ENCODE results near the gene KLF7. TPM values are rescaled to one million over a fixed set of nuclear protein-coding genes. Genes with fewer than 3 reads are reported as not detected.

Gene KLF7
- 24.2 and 30.6 TPM in 2 replicates for total RNA-seq

DNA sequence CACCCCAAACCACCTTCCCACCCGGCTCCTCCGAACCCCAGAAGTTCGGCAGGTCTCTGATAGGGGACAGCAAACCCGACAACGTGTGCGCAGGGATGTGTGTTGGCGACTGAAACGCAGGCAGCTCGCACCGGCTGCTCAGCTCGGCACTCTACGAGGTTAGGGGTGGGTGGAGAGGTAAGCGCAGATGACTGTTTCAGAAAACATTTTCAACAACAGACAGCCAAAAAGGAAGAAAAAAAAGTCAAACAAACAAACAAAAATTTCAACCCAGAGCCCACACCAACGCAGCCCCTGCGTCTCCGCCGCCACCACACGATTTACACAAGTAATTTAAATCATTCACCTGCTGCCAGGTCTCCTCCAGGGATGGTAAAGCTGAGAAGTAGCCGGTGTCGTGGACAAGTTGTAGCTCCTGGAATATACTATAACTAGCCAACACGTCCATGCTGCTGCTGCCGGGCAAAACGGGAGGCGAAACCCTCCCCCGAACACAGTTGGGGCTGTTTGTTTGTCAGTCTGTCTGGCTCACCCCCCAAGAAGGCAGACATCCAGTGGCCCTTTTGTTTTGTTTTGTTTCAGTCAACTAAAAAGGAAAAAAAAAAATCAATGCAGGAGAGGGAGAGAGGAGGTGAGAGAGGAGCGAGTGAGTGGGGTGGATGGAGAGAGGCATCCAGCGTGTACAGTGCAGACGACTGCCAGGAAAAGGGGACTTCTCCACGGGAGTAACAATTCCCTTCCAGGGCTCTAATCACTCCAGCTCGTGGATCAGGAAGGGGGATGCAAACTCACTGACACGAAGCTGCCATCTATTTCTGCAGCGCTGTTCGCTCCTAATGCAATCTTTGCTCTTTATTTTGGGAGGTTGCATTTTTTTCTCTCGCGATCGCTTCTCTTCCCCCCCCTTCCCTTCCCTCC is at the start of gene KLF7:
Gene KLF7, minus strand, starts transcription at position 828 of the 918 bp plus-strand sequence. Its CDS starts 380 bp downstream, at position 448.
- DNase-seq (ENCODE audit: extremely low read depth, low read depth, low spot score): no peak

DNA sequence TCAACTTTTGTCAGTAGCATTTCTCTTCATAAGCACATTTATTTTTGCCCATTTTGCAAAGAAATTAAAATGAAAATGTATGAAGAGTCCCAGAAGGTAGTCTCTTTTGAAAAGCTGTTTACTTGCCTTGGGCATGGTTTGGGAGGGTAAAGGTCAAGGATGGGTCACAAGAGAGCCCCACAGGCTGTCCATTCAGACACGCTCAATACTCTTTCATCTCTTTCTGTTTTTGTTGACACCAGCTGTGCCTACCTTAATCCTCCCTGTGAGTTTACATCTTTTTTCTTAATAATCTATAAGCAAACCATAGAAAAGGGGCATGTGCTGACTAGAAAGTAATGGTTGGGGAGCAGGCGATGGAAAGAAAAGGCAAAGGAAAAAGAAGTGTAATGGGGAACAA is 49.6 kb upstream of the KLF7 start:
- no peak for DNase-seq (ENCODE audit: extremely low read depth, low read depth, low spot score)

DNA sequence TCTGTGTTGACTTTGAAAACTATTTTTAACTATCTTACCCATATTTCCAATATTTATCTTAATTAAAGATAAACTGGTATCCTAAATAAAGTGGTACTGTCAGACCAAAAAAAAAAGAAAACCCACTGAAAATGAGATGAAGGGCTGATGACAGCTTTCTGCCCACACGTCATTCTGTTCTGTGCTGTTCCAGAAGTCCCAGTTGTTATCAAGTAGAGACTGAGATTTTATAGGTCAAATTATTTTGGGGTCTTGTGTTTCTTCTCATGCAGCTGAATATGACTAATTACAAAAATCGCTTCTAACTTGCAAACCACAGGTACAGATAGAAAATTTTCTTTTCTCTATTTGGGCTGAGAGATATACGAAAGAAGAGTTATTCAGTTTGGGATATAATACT is 48.7 kb upstream of the KLF7 start:
- no peak for DNase-seq (ENCODE audit: extremely low read depth, low read depth, low spot score)

DNA sequence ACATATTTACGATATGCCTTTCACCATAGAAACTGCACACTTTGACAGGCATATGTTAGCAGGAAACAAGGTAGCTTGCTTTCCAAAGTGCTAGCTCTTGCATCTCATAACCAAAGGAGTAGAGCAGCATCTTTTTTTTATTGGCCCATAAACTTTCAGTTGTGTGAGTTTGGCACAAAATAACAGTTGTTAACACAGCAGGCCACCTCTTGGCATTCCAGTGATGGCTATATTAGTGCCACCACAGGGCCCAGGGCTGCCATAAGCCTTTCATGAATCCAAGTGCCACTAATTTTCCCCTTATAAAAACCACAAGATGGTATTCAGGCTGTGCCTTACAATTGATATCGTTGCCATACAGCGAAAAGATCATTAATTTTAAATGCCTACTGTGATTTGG is 40.3 kb upstream of the KLF7 start:
- DNase-seq (ENCODE audit: extremely low read depth, low read depth, low spot score): no peak

DNA sequence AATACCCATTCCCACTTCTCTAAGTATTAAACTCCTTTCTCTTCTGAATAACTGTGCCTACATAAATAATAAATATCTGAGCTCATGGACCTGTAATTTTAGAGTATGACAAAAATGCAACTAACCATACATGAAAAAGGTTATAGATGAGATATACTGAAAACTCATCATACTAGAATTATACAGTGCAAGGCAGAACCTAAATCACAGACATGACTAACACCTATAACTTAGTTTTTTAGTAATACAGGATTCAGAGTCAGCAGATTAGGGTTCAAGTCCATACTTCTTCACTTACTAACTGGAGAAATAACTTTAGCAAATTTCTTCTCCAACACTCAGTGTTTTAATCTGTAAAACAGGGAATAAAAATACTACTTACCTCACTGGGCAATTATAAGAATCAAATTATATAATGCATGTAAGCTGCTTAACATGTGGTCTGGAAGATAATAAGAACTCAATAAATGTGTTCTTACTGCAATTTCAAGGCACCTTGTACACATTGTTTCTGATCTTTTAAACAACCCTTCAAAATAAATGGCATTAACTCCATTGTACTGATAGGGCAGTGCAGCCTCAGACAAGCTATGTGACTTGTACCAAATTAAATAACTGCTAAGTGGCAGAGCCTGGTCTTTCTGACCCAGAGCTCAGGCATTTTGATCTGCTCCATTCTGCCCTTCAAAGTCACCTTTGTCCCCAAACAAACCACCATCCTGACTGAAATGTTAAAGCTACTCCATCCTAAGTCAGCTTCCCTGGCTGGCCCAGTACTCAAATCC is 39.6 kb upstream of the KLF7 start:
- no peak for DNase-seq (ENCODE audit: extremely low read depth, low read depth, low spot score)

DNA sequence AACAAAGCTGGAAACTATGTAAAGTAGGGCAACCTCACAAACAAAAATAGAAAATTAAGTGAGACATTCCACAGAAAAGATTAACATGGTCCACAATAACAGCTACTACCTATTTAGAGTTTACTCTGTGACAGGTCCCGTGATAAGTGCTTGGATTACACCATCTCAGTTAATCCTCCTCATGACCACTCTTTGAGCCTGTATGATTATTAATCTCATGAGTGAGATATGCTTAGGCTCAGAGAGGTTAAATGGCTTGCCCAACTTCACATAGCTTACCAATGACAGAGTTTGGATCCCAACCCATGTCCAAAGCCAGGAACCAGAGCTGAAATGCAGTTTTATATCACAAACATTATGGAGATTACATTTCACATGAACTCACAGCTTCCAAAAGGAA is 37.3 kb upstream of the KLF7 start:
- DNase-seq (ENCODE audit: extremely low read depth, low read depth, low spot score): no peak

DNA sequence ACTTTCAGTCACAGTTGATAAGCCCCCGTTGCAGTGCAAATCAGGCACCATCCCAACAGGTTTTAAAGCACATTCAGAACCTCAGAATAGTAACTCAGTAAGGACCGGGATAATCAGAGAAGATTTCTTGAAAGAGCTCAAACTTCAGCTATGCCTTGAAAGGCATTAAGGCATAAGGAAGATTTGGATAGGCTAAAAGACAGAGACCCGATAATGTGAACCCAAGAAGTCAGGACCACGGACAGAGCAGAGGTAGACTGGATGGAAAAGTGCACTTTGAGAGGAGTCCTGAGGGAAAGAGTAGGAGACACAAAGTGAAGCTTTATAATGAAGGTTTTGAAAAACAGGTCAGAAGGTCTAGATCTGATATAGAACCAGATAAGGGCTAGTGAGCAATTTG is 36.9 kb upstream of the KLF7 start:
- no peak for DNase-seq (ENCODE audit: extremely low read depth, low read depth, low spot score)

DNA sequence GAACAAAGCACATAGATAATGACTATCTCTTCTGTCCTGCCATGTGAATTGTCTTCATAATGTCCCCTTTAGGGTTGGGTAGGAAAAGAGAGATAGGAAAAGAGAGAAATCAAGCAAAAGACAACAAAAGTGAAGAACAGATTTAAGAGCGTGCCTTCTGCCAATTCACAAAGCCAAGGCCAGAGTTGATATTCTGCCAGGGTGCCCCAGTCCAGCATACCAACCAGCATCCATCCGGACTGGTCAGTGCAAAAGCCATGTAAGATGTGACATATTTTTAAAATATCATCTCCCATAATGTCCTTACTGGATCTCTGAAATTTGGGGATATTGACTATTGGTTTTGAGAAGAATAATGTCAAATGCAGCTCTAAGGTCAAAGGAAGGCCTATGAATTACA is 35.7 kb upstream of the KLF7 start:
- DNase-seq (ENCODE audit: extremely low read depth, low read depth, low spot score): no peak

DNA sequence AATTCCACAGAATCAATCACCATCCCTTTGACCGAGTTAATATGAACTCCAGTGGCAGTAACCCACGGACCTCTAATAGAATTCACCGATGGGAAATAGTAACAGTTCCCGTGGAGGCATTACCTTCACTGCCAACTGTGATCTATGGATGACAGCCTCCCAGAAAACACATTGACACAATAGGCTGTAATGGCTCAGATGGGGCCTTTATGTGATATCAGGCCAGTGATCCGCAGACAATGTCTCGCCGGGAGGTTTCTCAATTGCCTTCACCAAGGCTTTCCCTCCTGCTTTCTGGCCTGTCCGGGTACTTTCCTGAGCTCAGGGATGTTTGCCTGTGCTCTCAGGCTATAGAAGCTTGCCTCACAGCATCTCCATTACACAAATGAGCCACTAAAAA is 34.4 kb upstream of the KLF7 start:
- DNase-seq (ENCODE audit: extremely low read depth, low read depth, low spot score): no peak

DNA sequence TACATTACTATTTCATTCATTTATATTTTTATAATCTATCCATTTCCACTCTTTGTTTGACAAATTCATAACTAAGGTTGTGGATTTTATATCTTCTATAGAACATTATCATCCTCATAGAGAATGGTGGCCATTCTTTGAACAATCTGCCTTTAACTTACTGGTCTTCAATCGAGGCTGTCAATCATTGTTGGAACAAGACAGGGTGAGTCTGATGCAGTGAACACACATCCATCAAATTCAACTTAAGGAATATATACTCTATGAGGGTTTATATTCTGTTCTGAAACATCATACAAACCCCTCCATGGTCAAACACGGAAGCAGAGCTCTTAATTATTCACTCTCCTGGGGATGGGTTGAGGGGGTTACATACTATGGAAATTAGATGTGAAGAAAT is 28.3 kb upstream of the KLF7 start:
- DNase-seq (ENCODE audit: extremely low read depth, low read depth, low spot score): no peak

DNA sequence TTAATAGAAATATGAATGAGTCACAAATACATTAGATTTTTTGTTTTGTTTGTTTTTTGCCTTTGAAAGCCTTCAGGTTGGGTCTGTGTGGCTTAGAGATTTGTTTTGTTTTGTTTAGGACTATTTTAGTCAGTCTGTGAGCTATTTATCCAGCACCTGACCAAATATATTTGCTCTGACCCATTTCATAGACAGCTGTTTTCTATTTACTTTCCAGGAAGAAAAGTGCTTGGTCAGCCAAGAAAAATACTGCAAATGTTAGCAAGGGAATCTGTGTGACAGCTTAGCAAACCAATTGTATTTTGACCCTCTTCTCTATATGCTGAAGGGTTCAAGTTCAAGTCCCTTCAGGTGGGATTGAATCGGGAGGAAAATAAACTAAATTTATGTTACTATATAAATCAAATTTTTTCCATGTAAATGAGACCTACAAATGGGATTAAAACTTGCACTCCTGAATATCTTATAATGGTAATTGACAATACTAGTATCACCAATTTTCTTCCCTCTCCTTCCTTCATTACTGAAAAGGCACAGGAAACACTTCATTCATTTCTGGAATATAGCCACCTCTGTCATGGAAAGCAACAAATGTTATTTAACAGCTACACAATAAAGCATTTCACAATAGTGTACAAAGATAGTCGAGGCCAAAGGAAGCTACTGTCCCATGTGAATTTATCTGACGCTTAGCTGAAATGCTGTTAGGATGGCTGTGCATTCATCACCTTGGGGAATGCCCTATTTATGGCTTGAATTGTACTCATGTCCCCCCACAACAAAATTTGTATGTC is 23.1 kb upstream of the KLF7 start:
- no peak for DNase-seq (ENCODE audit: extremely low read depth, low read depth, low spot score)

DNA sequence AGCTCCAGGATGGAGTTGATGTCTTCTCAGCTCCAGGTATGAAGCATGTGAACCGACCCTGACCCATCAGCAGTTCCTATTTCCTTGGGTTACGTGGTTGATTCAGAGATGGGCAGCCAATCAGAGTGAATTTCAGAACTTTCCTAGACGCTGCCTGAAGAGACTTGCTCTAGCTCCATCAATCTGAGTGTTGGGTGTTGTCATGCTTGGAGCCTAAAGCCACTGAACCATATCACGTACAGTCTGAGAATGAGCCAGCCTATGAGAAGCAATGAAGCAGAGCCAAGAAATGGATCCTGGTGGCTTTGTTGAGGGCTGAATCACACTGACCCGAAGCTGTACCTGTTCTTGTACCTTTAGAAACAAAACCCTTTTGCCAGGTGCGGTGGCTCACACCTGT is 19.6 kb upstream of the KLF7 start:
- DNase-seq (ENCODE audit: extremely low read depth, low read depth, low spot score): no peak

DNA sequence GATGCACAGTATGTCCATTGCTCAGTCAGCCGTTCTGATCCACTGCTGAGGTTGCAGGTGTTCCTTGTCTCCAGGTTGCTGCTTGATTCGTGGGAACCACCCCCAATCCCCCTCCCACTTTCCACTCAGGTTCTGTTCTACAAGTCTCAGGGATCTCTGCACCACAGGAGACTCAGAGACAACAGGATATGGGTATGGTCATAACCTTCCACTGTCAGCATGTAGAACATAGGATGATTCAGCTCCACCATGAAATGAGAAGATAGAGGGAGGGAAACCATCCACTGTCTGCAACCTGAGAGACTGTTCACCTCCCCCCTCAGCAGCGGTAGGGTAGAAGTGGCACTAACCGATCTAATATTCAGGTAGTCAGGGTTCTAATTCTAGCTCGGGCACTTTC is 19.0 kb upstream of the KLF7 start:
- no peak for DNase-seq (ENCODE audit: extremely low read depth, low read depth, low spot score)

DNA sequence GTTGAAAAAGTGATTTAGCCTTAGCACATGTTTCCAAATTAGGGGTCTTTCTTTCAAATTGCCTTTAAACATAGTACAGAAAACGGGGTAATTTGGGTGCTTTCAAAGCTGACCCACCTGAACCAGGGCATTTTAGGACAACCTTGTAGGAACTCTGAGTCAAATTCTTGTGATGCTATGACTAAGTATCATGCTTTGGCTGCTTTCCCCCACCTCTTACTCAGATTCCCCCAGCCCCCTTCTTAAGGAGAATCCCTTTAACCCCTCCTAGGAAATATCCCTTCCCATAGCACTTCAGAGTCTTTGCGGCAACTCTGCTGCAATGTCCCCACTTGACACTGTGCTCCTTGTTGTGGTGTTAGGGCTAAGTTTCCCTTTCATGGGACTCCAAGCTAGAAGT is 18.6 kb upstream of the KLF7 start:
- DNase-seq (ENCODE audit: extremely low read depth, low read depth, low spot score): no peak

DNA sequence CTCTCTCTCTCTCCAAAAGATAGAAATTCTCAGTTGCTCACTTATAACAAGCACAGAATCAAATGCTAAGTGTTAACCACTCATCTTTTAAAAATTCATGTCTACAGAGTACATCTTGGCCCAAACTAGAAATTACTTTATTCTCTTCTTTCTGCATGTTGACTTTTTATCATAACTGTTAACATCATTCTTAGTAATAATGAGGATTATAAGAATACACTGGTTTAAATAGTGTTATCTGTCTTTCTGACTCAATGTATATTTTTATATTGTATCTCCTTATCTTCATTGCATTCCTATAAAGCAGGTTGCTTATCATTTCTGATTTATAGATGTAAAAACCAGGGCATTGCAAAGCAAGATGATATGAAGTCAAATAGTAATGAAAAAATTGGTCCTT is 17.8 kb upstream of the KLF7 start:
- no peak for DNase-seq (ENCODE audit: extremely low read depth, low read depth, low spot score)

DNA sequence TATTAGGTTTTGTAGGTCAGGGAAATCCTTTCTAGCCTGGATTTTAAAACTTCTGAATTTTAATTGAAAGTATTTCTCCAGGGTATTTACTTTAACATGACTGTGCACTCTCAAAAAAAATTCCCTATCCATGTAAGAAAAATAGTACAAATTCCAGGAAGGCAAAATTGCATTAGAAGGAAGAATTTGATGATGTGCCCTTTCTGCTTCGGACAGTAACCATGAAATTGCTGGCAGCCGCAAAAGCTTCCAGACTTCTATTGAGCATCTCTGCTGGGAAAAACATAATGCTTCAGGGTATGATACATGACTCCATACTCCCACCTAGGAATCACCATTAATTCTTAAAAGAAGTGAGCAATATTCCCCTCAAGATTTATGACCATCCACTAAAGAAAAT is 17.2 kb upstream of the KLF7 start:
- DNase-seq (ENCODE audit: extremely low read depth, low read depth, low spot score): no peak

DNA sequence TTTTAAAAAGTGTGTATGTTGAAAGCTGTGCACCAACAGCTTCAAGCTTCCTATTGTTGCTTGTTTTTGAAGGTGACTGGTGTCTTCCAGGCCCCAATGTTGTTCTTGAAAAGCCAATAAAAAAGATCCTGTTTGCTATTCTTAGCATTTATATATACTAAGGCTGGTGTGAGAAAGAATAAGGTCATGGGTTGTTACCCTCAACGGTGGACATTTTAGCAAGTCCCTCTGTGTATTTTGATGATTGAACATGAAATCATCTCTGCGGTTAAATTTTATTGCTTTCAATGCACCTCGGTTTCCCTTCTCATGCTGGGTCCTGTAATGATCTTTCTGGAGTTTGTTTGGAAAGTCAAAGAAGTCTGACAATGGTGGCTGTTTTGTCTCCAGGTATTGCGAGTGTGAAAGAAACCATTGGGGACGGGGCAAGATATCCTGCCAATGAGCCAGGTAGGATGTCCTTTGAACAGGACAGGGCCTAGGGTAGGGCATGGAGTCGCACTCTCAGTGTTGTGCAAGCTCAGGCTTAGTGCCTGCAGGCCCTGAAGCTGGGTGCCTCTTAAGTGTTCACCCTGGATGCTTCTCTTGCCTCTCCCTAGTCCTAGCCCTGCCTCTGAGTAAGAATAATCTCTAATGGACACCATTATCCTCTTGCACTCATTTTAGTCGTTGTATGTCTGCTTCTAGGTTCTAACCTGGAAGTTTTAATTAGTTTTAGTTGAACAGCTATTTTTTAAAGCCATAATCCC is 16.0 kb upstream of the KLF7 start:
- DNase-seq (ENCODE audit: extremely low read depth, low read depth, low spot score): no peak

DNA sequence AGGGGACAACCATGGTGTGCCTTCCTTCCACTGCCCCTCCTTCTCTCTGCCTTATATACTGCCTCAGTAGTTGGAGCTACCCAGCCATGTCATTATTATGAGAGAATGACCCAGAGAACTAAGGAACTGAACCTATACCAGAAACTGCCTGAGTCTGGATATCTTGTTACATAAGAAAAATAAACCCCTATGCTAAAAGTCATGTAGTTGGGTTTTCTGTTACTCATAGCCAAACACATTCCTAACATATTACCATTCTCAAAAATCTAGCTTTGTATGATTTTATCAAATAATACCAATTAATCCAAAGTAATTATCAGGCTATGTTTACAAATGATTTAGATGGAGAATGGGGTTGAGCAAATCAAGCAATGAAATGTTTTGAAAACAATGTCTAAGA is 15.0 kb upstream of the KLF7 start:
- DNase-seq (ENCODE audit: extremely low read depth, low read depth, low spot score): no peak

DNA sequence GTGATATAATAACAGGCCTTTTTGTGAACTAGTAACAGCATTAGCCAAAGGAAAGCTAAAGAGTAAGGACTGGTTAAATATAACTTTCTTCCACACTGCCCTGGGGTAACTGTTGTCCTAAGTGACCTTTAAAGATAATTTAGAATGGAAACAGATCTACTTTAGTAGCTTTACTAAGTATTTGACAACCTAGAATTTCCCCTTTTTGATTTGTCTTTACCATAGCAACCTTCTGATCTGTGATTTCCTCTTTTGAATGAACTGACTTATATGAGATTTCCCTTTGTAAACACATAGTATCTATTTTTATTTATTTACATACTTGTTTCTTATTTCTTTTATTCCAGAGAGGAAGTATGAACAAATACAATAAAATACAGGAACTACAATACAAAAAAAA is 10.5 kb upstream of the KLF7 start:
- no peak for DNase-seq (ENCODE audit: extremely low read depth, low read depth, low spot score)

DNA sequence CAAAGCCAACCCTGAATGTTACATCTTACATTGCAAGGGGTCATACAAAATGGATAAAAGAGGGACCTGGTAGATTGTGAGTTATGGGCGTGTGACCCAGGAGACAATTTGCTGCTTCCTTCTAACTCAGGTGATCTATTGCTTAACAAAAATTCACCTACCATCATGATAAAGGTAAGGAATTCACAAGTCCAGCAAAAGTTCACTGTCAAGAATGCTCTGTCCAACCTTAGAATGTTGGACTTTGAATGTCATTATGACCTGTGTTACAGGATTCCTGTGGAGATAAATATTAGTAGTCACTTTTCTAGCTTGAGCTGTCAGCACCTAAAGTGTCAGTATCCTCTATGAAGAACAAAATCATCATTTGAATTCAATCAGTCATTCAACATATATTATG is 7.9 kb upstream of the KLF7 start:
- no peak for DNase-seq (ENCODE audit: extremely low read depth, low read depth, low spot score)

Measured in glomerular endothelial cell (primary cell).